GM23338 (cell line): ENCODE measurements around the gene SCGB3A1. TPM values are rescaled to one million over a fixed set of nuclear protein-coding genes. Genes with fewer than 3 reads are reported as not detected.

Experiments used
- ATAC-seq: fragments of 200-7000 bp; cut with Tn5 transposase; 3 replicates; pipeline ENCODE4 v1.9.1; 2020
- DNase-seq: peaks from one replicate; pipeline ENCODE4 v3.0.0-alpha.2; 2015; ENCODE audit warnings: low spot score
- H2AFZ ChIP-seq: fragments of 200-600 bp; sonication (generic); 2 replicates; pipeline ENCODE4 v1.8.0; 2016; ENCODE audit warnings: antibody characterized with exemption, mild to moderate bottlenecking, moderate library complexity
- H3F3A ChIP-seq: fragments of 200-600 bp; sonication (generic); replicated peaks from 2 replicates; pipeline ENCODE4 v1.8.0; 2017; ENCODE audit warnings: antibody characterized with exemption, mixed run types, low read depth
- H3K27ac ChIP-seq: fragments of 200-600 bp; sonication (generic); 2 replicates; pipeline ENCODE4 v1.6.1; 2016; ENCODE audit warnings: low read depth
- H3K27me3 ChIP-seq: fragments of 200-600 bp; sonication (generic); 2 replicates; pipeline ENCODE4 v1.8.0; 2016; ENCODE audit warnings: mild to moderate bottlenecking, mixed run types, moderate library complexity; ENCODE audit not compliant: insufficient read depth
- H3K36me3 ChIP-seq: fragments of 200-600 bp; sonication (generic); 2 replicates; pipeline ENCODE4 v1.8.0; 2016; ENCODE audit warnings: mild to moderate bottlenecking; ENCODE audit not compliant: insufficient read depth
- H3K4me1 ChIP-seq: fragments of 200-600 bp; sonication (generic); 2 replicates; pipeline ENCODE4 v1.8.0; 2016; ENCODE audit warnings: mild to moderate bottlenecking, moderate library complexity; ENCODE audit not compliant: insufficient read depth
- H3K4me2 ChIP-seq: fragments of 200-600 bp; sonication (generic); 2 replicates; pipeline ENCODE4 v1.7.1; 2017; ENCODE audit warnings: mixed run types
- H3K4me3 ChIP-seq: fragments of 200-600 bp; sonication (generic); 2 replicates; pipeline ENCODE4 v1.6.1; 2016; ENCODE audit warnings: mixed run types
- H3K79me2 ChIP-seq: fragments of 200-600 bp; sonication (generic); replicated peaks from 2 replicates; pipeline ENCODE4 v1.8.0; 2017; ENCODE audit warnings: mild to moderate bottlenecking; ENCODE audit not compliant: insufficient read depth
- H3K9me2 ChIP-seq: fragments of 200-600 bp; sonication (generic); 2 replicates; pipeline ENCODE4 v1.8.0; 2017; ENCODE audit not compliant: insufficient read depth
- H4K20me1 ChIP-seq: fragments of 200-600 bp; sonication (generic); replicated peaks from 2 replicates; pipeline ENCODE4 v1.8.0; 2017; ENCODE audit warnings: mild to moderate bottlenecking; ENCODE audit not compliant: insufficient read depth
- H3K27ac Mint-ChIP-seq: 2 replicates; pipeline ENCODE4 v1.8.0; 2020; ENCODE audit warnings: inconsistent platforms, mild to moderate bottlenecking, moderate library complexity, mixed read lengths
- H3K27me3 Mint-ChIP-seq: 3 replicates; pipeline ENCODE4 v1.8.0; 2022; ENCODE audit warnings: low read depth, mild to moderate bottlenecking, moderate library complexity, mixed read lengths, inconsistent platforms; ENCODE audit not compliant: insufficient read depth, poor library complexity
- H3K36me3 Mint-ChIP-seq: 3 replicates; pipeline ENCODE4 v1.8.0; 2021; ENCODE audit warnings: low read depth, mild to moderate bottlenecking, inconsistent platforms, moderate library complexity, mixed read lengths
- H3K4me1 Mint-ChIP-seq: 3 replicates; pipeline ENCODE4 v1.8.0; 2020; ENCODE audit warnings: mild to moderate bottlenecking, inconsistent platforms, mixed read lengths
- H3K4me3 Mint-ChIP-seq: 3 replicates; pipeline ENCODE4 v1.8.0; 2021; ENCODE audit warnings: moderate library complexity, mild to moderate bottlenecking, inconsistent platforms, mixed read lengths
- H3K9me3 Mint-ChIP-seq: 3 replicates; pipeline ENCODE4 v1.8.0; 2020; ENCODE audit warnings: moderate library complexity, mild to moderate bottlenecking, inconsistent platforms, mixed read lengths
- ETS1 ChIP-seq: IDR thresholded peaks from 2 replicates; pipeline ENCODE4 v1.6.1; 2016; ENCODE audit warnings: antibody characterized with exemption
- EZH2phosphoT487 ChIP-seq: fragments of 200-600 bp; sonication (generic); IDR thresholded peaks from one replicate; pipeline ENCODE4 v1.8.1; 2018; ENCODE audit warnings: antibody characterized with exemption; ENCODE audit not compliant: unreplicated experiment
- JUNB ChIP-seq: IDR thresholded peaks from one replicate; pipeline ENCODE4 v1.6.1; 2016; ENCODE audit warnings: antibody characterized with exemption; ENCODE audit not compliant: unreplicated experiment
- NANOG ChIP-seq: IDR thresholded peaks from 2 replicates; pipeline ENCODE4 v1.6.1; 2016; ENCODE audit warnings: antibody characterized with exemption, borderline replicate concordance
- STAT1 ChIP-seq: IDR thresholded peaks from one replicate; pipeline ENCODE4 v1.6.1; 2016; ENCODE audit warnings: antibody characterized with exemption; ENCODE audit not compliant: unreplicated experiment
- ZNF331 ChIP-seq: fragments of 250-450 bp; sonication (Bioruptor Pico); IDR thresholded peaks from 2 replicates; pipeline ENCODE4 v1.5.0; 2020; ENCODE audit warnings: low read depth, mild to moderate bottlenecking, moderate library complexity
- ZNF462 ChIP-seq: fragments of 250-450 bp; sonication (Bioruptor Pico); IDR thresholded peaks from 2 replicates; pipeline ENCODE4 v1.5.0; 2020; ENCODE audit warnings: mild to moderate bottlenecking, moderate library complexity
- polyA plus RNA-seq: library from polyadenylated mRNA; unstranded; fragments of >200 nt; fragmentation: Nextera tagmentation; extraction: Ambion mirVana; gene quantifications from 2 replicates; pipeline ENCODE4 v1.2.1, GENCODE V29; 2016
- total RNA-seq: library from RNA; depleted of rRNA; stranded (reverse); fragments of >200 nt; shearing (Covaris generic); gene quantifications from 2 replicates; pipeline ENCODE4 v1.2.3, GENCODE V29; 2014

SCGB3A1 gene
- total and polyA plus RNA-seq, 2 experiments from 2014 or later, result not detected

GRCh38 chr5:180627386-180628120, 36.3 kb upstream of the SCGB3A1 start:
- H3F3A ChIP-seq, result no peaks in the 10 kb centered on the region
- H3K27me3 ChIP-seq, result no peaks in the 10 kb centered on the region
- H3K4me3 ChIP-seq, result no peak overlapping the region
- DNase-seq (no peak), ATAC-seq (no peak)
- H3K4me2 ChIP-seq, result no peak overlapping the region
- H3K27ac ChIP-seq, result no peak overlapping the region
- Mint-ChIP-seq H3K9me3 (no peaks in the 10 kb centered on the region), H3K4me3 (no peak overlapping the region), H3K27me3 (peaks cover 3% of the 10 kb centered on the region), H3K27ac (no peak overlapping the region), H3K36me3 (no peaks in the 10 kb centered on the region), H3K4me1 (peaks cover 10% of the 10 kb centered on the region; the same call in 2 of the 3 replicates)
- no peaks in the 10 kb centered on the region for H3K36me3 ChIP-seq
- H3K4me1 ChIP-seq, result no peaks in the 10 kb centered on the region
- TF ChIP-seq EZH2phosphoT487, result no peak
- TF ChIP-seq NANOG, result no peak
- no peak for TF ChIP-seq STAT1
- TF ChIP-seq JUNB, result no peak
- TF ChIP-seq ZNF331 (CRISPR knock-in tag), result no peak
- no peak for TF ChIP-seq ETS1
- TF ChIP-seq ZNF462 (CRISPR knock-in tag), result no peak
- H4K20me1 ChIP-seq, result no peaks in the 10 kb centered on the region
- H3K9me2 ChIP-seq, result no peaks in the 10 kb centered on the region
- no peak overlapping the region for H2AFZ ChIP-seq
- no peaks in the 10 kb centered on the region for H3K79me2 ChIP-seq
